ENCODE data around the gene MRPS18A. TPM values are rescaled to one million over a fixed set of nuclear protein-coding genes. Genes with fewer than 3 reads are reported as not detected.
A peak's percentile ranks its signal among the peaks of the same experiment; 100 is the strongest.

Gene MRPS18A
- total and polyA plus RNA-seq, 2 of the 8 experiments (the other 6 are each of a cell fraction or from before 2014, with no cell fraction given), result 48.3 to 121 TPM

DNA sequence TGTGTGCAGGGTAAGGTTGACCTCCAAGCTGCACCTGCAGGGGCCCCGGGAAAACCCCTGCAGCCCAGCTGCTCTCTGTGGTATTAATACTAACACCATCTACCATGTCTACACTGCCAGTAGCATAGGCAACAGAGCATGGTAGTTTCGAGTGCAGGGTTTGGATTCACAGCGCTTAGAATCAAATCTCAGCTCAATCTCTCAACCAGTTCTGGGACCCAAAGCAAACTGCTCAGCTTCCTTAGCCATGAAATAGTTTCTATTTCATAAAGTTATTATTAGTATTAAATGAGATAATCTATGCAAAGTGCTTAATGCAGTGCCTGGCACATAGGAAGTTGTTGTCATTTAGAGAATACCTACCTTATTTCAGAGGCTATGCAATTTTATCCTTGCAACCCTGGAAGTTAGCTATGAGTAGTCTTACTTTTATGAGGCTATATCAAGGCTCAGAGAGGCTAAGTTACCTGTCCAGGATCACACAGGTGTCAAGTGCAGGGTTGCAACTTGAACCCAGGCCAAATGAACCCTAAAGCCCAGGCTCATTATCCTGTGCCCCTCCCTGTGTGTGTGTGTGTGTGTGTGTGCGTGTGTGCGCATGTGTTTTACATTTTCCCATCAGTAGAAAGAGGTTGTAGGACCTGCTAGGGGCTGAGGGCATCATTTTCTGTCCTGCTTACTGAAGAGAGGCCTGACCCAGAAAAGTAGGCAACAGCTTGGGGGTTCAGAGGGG lies 27.6 kb upstream of the MRPS18A start:
- WGBS, 2 experiments (ENCODE audit: extremely low coverage in 1 of 2, insufficient coverage in 1 of 2, insufficient read length in 1 of 2, insufficient replicate concordance in 2 of 2, low coverage in 1 of 2, low lambda C conversion rate in 2 of 2, missing lambda C conversion rate in 1 of 2), result 76% methylated on average over 5 of the region's 5 CpGs; no CpG with 5 or more reads in 1 of the 2 experiments
- Histone ChIP-seq H2BK15ac (ENCODE audit: low read length) (peak overlapping the region; percentile 8; the same call in 1 of the 2 replicates), H3K27me3 (replicated peaks in 1 of 4; ENCODE audit: control insufficient read depth in 3 of 4, extremely low read depth in 1 of 4, insufficient read depth in 3 of 4, low read length in 3 of 4) (no peaks in the 10 kb centered on the region), H2BK20ac (ENCODE audit: low read length) (no peak overlapping the region), H2AFZ (ENCODE audit: low read length) (no peak overlapping the region), H3K14ac (ENCODE audit: insufficient read length) (no peak overlapping the region), H3K23me2 (ENCODE audit: low read depth, low read length) (no peaks in the 10 kb centered on the region), H2BK5ac (ENCODE audit: low read depth, low read length) (peak overlapping the region; percentile 15; the same call in 1 of the 2 replicates), H3K27ac (ENCODE audit: low read depth, low read length) (no peak overlapping the region), H4K91ac (replicated peaks; ENCODE audit: insufficient read length, low read length) (no peak overlapping the region), H3K4me3 (ENCODE audit: extremely low read depth in 1 of 4, insufficient read depth in 2 of 4, low read depth in 3 of 4, low read length in 4 of 4) (no peak overlapping the region), H3K79me2 (ENCODE audit: control insufficient read depth in 1 of 2, insufficient read depth in 2 of 2, low read length in 2 of 2) (no peaks in the 10 kb centered on the region), H3K4me1 (replicated peaks in 1 of 4; ENCODE audit: control insufficient read depth in 3 of 4, insufficient read depth in 4 of 4, low read length in 3 of 4) (peaks cover 0 to 7% (median 4%) of the 10 kb centered on the region in 4 experiments; a peak in 4 of 7 replicates), H4K5ac (ENCODE audit: insufficient read length, low read depth, low read length) (no peak overlapping the region), H3K18ac (ENCODE audit: extremely low read depth, low read length) (no peak overlapping the region), H3K79me1 (ENCODE audit: low read depth, low read length) (no peaks in the 10 kb centered on the region), H3K9me3 (ENCODE audit: insufficient read depth in 2 of 2, low read depth in 1 of 2, low read length in 1 of 2) (no peaks in the 10 kb centered on the region), H2BK120ac (replicated peaks; ENCODE audit: low read depth, low read length) (no peak overlapping the region), H2BK12ac (ENCODE audit: low read depth, low read length) (no peak overlapping the region), H3K4ac (replicated peaks; ENCODE audit: insufficient read length, low read depth, low read length) (no peak overlapping the region), H4K20me1 (replicated peaks in 1 of 2; ENCODE audit: control insufficient read depth in 1 of 2, insufficient read depth in 2 of 2, low read length in 2 of 2) (no peaks in the 10 kb centered on the region), H3K36me3 (ENCODE audit: control insufficient read depth in 2 of 4, insufficient read depth in 4 of 4, low read length in 3 of 4) (no peaks in the 10 kb centered on the region), H4K8ac (ENCODE audit: extremely low read depth, insufficient read depth, low read length) (no peak overlapping the region), H2AK5ac (ENCODE audit: low read depth, low read length) (no peak overlapping the region), H3K4me2 (ENCODE audit: insufficient read depth in 1 of 2, low read depth in 2 of 2, low read length in 2 of 2) (0 out of 4 replicates have a peak overlapping the region, but pooled peaks of 1 of the 2 experiments have one; percentile 11), H3K9ac (replicated peaks in 1 of 4; ENCODE audit: extremely low read depth in 1 of 4, low read depth in 3 of 4, low read length in 3 of 4) (no peak overlapping the region), H3K56ac (replicated peaks; ENCODE audit: insufficient read length, low read depth, low read length) (no peak overlapping the region), H3K23ac (ENCODE audit: insufficient read length) (no peak overlapping the region)
- DNase-seq (ENCODE audit: low read depth in 1 of 2, low spot score in 2 of 2) (no peak), FAIRE-seq (no peak)
- ChIA-PET POLR2A (ENCODE audit: partially characterized antibody) (interaction anchor here (0.7 to 3.3 kb wide), 8 partner anchors 9 to 170 kb away, joined by 3 to 17 read pairs (median 4); partner anchors contain the start of gene VEGFA), CTCF (ENCODE audit: partially characterized antibody) (interaction anchor here (0.6 to 3.6 kb wide), 14 partner anchors 9 to 364 kb away, joined by 3 to 26 read pairs (median 4); partner anchors contain the start of gene VEGFA)
- TF ChIP-seq ASH2L (IDR thresholded peaks at IDR 0.05; ENCODE audit: low read length), result no peak
- TF ChIP-seq GABPA (IDR thresholded peaks at IDR 0.05; ENCODE audit: borderline replicate concordance, insufficient read depth, low read length), result no peak
- TF ChIP-seq TEAD4 (IDR thresholded peaks at IDR 0.05; ENCODE audit: low read depth, low read length), result no peak
- TF ChIP-seq SIX5 (IDR thresholded peaks at IDR 0.05; ENCODE audit: low read depth, low read length), result no peak
- TF ChIP-seq SIN3A (conservative IDR thresholded peaks at IDR 0.05 in 1 of 2, IDR thresholded peaks at IDR 0.05 in 1 of 2; ENCODE audit: low read depth in 1 of 2, low read length in 2 of 2), result no peak

Measured in H1 (cell line).